ENCODE data around the gene A3GALT2.
A peak's percentile ranks its signal among the peaks of the same experiment; 100 is the strongest.

The A3GALT2 gene

GRCh38 chr1:33334081-33334552 lies 13.2 kb upstream of the A3GALT2 start:
- peak in 1 of 58 donors; percentile 23 for DNase-seq

GRCh38 chr1:33332881-33333280 lies 12.0 kb upstream of the A3GALT2 start:
- peak in 7 of 58 donors; percentile 16 to 46 (median 23) for DNase-seq

DNA sequence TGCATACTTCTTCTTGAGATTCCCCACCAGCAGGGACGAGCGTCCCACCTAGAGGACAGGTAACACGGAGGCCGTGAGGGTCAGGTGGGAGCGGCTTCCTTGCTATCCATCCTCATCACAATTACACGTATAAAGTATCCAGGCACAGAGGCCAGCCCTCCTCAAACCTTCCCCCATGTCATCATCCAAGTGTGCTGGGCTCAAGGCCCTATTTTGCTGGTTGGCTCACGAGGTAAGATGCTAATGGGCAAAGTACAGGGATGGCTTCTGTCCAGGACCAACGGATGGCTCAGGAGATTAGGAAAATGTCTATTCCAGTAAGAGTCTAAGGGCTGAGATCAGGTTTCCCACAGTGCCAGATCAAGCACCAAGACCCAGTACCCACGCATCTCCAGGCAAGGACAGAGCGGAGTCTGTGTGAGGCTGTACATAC lies 11.5 kb upstream of the A3GALT2 start:
- no peak for DNase-seq

GRCh38 chr1:33331444-33332356 lies 10.8 kb upstream of the A3GALT2 start:
- DNase-seq: no peak

- no peak for DNase-seq
These were observed 10.0 kb upstream of the A3GALT2 start for GRCh38 chr1:33330906-33331305.

DNA sequence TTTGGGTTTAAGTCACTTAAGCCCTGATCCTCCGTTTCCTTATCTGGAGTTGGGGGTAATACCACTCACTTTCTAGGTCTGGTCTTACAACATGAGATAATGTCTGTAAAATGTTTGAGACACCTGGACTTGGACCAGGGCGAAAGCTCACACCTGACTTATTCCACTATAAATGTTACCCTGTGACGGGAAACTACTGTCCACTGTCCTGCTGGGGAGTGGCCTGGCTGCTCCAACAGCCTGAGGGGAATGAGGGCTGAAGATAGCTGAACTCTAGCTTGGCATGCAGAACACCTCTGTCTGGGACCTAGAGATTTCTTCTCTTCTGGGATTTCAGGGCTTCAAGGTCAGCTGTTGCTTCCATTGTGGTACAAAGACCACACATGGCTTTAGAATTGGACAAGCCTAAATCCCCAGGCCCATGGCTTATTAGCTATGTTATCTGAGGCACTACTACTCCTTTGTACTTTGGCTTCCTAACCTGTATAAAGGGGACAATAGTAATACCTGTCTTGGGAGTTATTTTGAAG lies 9.5 kb upstream of the A3GALT2 start:
- no peak for DNase-seq

DNA sequence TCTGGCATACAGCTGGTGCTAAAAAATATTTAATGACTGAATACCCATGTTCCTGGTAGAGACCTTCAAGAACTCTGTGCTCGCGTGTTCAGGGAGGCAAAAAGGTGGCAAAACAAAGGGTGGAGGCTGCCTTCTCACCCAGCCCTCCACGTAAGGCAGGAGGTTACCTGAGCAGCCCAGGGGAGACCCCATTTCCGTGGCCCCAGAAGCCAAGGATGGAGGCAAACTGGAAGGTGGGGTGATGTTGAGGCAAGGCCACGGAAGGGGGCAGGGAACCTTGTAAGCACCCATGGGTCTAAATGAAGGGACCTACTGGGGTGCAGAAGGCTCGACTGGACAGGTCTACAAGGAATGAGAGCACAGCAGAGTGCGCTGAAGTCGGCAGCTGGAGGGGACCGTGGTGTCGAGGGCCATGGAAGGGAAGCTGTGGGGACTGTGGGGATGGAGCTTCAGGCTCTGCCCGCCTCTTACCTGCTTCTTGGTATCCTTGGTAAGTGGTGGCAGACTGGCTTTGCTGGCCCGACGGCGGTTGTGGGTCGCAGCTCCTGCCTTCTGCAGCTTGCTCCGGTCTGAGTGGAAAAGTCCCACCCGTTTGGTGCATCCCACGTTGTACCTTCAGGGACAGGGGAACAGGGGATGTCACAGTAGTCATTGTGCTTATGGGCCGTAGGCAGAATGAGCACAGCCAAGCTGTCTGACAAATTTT lies 8.9 kb upstream of the A3GALT2 start:
- no peak for DNase-seq

DNA sequence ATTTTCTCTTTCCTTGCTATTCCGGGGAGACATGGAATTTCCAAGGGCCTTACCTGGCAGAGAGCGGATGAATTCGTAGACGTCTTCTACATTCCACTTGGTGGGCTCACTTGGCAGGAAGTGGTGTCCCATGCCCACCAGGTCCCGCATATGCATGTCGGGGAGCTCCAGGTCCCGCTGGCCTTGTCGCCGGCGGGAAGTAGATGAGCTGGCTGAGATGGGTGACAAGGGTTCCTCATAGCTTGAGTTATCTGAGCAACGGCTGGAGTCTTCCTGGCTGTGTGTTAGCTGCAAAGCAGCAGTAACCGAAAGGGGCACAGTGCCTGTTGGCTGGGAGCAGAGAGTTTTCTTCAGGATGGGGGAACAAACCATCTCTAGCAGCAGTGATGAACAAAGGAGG lies 7.9 kb upstream of the A3GALT2 start:
- DNase-seq: no peak

GRCh38 chr1:33327587-33328325 lies 6.9 kb upstream of the A3GALT2 start:
- DNase-seq: peak in 16 of 58 donors; percentile 9 to 53 (median 22)

DNA sequence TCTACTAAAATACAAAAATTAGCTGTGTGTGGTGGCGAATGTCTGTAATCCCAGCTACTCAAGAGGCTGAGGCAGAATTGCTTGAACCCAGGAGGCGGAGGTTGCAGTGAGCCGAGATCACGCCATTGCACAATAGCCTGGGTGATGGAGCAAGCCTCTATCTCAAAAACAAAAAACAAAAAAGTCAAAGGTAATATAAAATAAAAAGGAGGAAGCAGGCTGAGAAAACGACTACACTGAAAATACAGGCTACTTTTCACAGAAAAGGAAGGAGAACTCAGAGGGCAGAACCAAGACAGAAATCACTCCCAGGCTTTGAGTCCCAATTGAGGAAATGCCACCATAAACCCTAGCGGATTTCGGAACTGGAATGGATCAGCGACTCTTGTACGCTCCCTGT lies 5.9 kb upstream of the A3GALT2 start:
- DNase-seq: no peak

DNA sequence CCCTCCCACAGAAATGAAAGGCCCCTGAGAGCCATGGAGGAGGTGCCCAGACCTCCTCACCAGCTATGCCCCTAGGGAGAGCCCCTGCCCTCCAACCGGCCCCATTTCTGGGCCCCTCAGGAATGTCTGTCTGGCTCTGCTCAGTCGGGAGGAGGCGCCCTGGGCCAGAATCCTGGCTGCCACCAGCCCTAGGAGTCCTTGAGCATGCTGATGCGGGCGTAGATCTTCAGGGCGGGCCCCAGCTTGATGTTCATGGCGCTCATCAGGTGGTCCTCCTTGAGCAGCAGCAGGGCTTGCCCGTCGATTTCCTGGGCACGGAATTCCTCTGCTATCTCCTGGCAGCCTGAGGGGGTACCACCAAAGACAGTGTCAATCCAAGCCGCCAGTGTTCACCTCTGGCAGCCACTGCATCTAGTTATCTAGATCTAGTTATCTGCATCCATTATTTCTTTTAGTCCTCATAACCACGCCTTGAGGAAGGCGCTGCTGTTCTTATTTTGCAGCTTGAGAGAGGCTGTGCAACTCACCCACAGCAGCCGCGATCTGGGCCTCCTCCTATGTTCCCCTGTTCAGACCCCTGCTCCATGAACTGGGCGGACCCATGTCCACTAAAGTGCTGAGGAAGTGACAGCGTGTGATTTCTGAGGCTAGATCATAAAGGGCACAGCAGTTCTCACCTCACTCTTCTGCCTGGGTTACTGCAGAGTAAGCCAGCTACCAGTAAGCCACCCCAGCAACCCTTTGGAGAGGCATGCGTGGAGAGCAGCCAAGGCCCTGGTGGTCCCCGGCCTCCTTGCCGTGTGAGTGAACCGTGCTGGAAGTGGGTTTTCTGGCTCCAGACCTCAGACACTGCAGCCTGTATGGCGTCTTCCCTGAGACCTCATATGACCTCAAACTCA lies 4.0 kb upstream of the A3GALT2 start:
- no peak for DNase-seq

GRCh38 chr1:33323663-33324477 lies 3.0 kb upstream of the A3GALT2 start:
- DNase-seq: no peak

GRCh38 chr1:33322870-33323585 lies 2.1 kb upstream of the A3GALT2 start:
- DNase-seq: no peak

- no peak for DNase-seq
These were observed 1.2 kb upstream of the A3GALT2 start for GRCh38 chr1:33322109-33322508.

GRCh38 chr1:33321178-33321577 lies 280 bp upstream of the A3GALT2 start:
- DNase-seq: no peak

DNA sequence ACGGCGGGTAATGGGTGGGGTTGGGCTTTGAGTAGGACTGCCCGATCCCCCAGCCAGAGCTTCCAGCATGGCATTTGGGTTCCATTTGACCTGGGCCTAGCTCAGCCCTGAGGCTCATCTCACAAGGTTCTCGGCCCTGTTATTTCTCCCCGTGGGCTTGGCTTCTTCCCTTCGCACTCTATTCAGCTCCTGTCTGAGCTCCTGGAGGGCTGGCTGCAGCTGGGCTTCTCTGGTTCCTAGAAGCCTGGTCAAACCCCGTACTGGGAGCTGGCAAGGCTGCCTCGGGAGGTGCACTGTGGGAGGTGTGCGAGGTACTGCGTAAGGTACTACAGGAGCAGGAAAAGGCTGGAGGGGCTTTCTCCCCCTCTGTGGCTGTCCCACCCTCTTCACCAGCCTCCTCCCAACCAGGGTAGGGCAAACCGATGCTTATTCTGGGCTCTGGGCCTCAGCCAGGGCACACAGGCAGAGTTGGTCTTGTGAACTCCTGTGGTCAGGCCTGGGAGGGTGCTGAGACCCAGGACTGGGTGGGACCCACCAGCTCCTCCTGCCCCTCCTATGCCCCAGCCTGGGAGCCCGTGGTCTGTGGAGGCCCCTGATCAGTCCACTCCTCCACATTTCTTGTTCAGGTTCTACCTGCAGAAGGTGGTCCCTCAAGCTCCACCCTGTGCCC lies 814 bp downstream of the A3GALT2 start:
- no peak for DNase-seq

DNA sequence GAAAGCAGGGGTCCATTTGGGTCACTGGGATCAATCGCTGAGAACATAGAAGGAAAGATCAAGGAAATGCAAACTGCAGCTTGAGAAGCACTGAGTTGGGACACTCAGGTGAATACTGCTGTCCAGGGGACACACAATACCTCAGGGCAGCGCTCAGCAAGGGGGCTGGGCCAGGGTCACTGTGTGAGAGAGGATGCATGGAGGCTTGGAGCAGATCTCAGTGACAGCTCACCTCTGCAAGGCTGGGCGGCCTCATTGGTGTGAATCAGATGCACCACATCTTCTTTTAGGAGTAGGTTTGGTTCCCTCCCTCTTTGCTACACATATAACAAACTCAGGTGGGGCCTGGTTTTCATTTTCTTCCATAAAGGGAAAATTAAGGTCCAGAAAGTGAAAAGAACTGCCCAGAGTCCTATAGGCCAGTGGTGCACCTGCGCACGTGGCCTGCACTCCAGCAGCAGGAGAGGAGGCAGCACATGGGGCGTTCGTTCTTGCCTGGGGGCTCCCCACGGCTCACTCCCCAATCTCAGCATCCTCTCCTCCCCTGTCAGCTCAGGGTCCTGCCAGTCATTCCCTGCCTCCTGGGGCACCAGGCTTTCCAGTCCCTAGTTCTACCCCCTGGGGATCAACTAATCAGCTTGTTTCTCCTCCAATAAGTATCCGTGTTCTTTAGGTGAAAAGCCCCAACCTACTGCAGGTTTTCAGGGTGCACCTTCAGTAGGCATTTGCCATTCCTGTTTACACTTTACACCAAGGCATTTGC lies 1.5 kb downstream of the A3GALT2 start:
- no peak for DNase-seq

All from anterior cingulate cortex (tissue), 58 donors.